ENCODE measurements around the gene ARHGAP19.
A peak's percentile ranks its signal among the peaks of the same experiment; 100 is the strongest.
"Not testable (repeated sequence)": the region's sequence is repeated elsewhere in the genome, so short reads cannot be mapped to it uniquely, and the experiment has no call there.

The ARHGAP19 gene

DNA sequence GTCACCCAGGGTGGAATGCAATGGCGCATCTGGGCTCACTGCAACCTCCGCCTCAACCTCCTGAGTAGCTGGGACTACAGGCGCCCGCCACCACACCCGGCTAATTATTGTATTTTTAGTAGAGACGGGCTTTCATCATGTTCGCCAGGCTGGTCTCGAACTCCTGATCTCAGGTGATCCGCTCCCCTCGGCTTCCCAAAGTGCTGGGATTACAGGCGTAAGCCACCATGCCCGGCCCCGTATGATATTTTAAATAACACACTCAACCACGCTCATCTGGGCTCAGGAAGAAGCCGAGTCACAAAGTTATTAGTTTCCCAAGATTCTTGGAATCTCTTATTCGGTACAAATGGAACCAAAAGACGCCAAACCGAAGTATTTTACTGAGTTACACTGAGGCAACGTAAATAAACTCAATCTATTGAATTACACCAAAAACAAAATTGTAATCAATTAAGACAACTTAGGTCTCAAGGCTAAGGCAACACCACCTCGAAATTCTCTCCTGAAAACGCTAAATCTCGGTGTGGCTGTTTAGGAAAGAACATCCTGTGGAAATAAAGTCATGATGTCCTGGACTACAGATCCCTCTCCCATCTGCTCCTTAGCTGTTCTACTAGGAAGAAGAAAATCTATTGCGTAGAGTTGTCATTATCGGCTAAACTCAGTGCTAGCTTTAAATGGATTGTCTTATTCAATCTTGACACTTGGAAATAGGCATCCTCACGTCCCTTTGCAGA lies 910 bp downstream of the ARHGAP19 start:
- H3K27ac ChIP-seq = peak overlapping the region; percentile 99
- POLR2A ChIA-PET (ENCODE audit: low non-redundant PET) = interaction anchor here (0.5 kb wide), 1 partner anchor 39 kb away, joined by 3 read pairs; no protein-coding TSS in a partner anchor
- TF ChIP-seq, protein P1, sequence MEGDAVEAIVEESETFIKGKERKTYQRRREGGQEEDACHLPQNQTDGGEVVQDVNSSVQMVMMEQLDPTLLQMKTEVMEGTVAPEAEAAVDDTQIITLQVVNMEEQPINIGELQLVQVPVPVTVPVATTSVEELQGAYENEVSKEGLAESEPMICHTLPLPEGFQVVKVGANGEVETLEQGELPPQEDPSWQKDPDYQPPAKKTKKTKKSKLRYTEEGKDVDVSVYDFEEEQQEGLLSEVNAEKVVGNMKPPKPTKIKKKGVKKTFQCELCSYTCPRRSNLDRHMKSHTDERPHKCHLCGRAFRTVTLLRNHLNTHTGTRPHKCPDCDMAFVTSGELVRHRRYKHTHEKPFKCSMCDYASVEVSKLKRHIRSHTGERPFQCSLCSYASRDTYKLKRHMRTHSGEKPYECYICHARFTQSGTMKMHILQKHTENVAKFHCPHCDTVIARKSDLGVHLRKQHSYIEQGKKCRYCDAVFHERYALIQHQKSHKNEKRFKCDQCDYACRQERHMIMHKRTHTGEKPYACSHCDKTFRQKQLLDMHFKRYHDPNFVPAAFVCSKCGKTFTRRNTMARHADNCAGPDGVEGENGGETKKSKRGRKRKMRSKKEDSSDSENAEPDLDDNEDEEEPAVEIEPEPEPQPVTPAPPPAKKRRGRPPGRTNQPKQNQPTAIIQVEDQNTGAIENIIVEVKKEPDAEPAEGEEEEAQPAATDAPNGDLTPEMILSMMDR (conservative IDR thresholded peaks at IDR 0.05; ENCODE audit: low read depth) = no peak
- no peak for DNase-seq (ENCODE audit: low spot score)
- CTCF ChIA-PET = interaction anchor here (0.6 to 1.5 kb wide), 4 partner anchors 12 to 348 kb away, joined by 3 to 12 read pairs (median 4); no protein-coding TSS in a partner anchor

- POLR2A ChIA-PET (ENCODE audit: low non-redundant PET); DNase-seq (ENCODE audit: low spot score): not testable (repeated sequence)
- H3K27ac ChIP-seq = peak overlapping the region; percentile 99
- CTCF ChIA-PET = interaction anchor here (0.6 kb wide), 1 partner anchor 349 kb away, joined by 3 read pairs; no protein-coding TSS in a partner anchor
Observed at GRCh38 chr10:97290576-97291356, 1.7 kb downstream of the ARHGAP19 start.

GRCh38 chr10:97290076-97290475 lies 2.4 kb downstream of the ARHGAP19 start:
- DNase-seq (ENCODE audit: low spot score); CTCF ChIA-PET; POLR2A ChIA-PET (ENCODE audit: low non-redundant PET): not testable (repeated sequence)
- H3K27ac ChIP-seq = peak overlapping the region; percentile 99; the same call in 1 of the 2 replicates

DNA sequence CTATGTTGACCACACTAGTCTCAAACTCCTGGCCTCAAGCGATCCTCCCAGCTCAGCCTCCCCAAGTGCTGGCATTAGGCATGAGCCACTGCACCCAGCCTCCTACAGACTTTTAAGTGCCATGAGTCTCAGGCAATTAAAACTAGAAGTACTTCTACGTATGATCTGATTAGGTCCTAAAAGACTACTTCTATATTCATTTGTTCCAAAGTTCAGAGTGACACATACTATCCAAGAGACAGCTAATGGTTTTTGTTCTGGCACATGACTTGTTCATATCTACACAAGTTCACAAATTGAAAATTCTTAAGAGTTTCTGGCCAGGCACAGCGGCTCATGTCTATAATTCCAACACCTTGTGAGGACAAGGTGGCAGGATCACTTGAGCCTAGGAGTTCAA lies 11.7 kb downstream of the ARHGAP19 start:
- CTCF ChIA-PET = no interaction called here
- no peak overlapping the region for H3K27ac ChIP-seq
- TF ChIP-seq, protein P1 (conservative IDR thresholded peaks at IDR 0.05; ENCODE audit: low read depth) = no peak
- POLR2A ChIA-PET (ENCODE audit: low non-redundant PET) = no interaction called here
- no peak for DNase-seq (ENCODE audit: low spot score)

GRCh38 chr10:97279121-97279815 lies 13.2 kb downstream of the ARHGAP19 start:
- ChIA-PET POLR2A (ENCODE audit: low non-redundant PET) (no interaction called here), CTCF (interaction anchor here (0.5 to 2.0 kb wide), 20 partner anchors 8 to 334 kb away, joined by 3 to 12 read pairs (median 4); partner anchors contain the start of gene ARHGAP19)
- H3K27ac ChIP-seq = peak overlapping the region; percentile 76
- no peak for DNase-seq (ENCODE audit: low spot score)
- TF ChIP-seq, protein P1 (conservative IDR thresholded peaks at IDR 0.05; ENCODE audit: low read depth) = no peak

- ChIA-PET POLR2A (ENCODE audit: low non-redundant PET) (no interaction called here), CTCF (interaction anchor here (0.6 to 2.0 kb wide), 22 partner anchors 9 to 1102 kb away, joined by 3 to 12 read pairs (median 4); partner anchors contain the start of gene ARHGAP19)
- DNase-seq (ENCODE audit: low spot score) = peak; percentile 65
- no peak overlapping the region for H3K27ac ChIP-seq
- TF ChIP-seq, protein P1 (conservative IDR thresholded peaks at IDR 0.05; ENCODE audit: low read depth) = peak; percentile 76
Observed at GRCh38 chr10:97278491-97278989, 13.9 kb downstream of the ARHGAP19 start.

DNA sequence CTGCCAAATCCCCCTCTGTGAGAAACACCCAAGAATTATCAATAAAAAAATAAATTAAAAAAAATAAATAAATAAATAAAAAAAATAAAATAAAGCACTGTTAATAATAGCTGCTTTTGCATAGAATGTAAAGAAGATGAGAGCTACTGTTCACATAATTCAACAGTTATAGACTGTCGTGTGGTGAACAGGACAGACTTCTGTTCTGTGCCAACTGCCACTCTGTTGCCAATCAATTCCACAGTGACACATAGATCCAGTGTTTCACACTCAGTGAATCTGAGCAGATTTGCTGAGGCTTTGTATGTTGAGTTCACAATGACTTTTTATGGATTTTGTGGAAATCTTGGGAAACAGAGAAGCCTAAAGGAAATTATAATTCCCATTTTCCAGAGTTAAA lies 14.9 kb downstream of the ARHGAP19 start:
- no peak overlapping the region for H3K27ac ChIP-seq
- DNase-seq (ENCODE audit: low spot score) = no peak
- TF ChIP-seq, protein P1 (conservative IDR thresholded peaks at IDR 0.05; ENCODE audit: low read depth) = no peak
- ChIA-PET CTCF (interaction anchor here (0.7 to 2.0 kb wide), 5 partner anchors 9 to 341 kb away, joined by 3 to 11 read pairs (median 6); partner anchors contain the start of gene ARHGAP19), POLR2A (ENCODE audit: low non-redundant PET) (no interaction called here)

All from RWPE1 (cell line).